H1 (cell line): ENCODE results near the gene CXADR. TPM values are rescaled to one million over a fixed set of nuclear protein-coding genes. Genes with fewer than 3 reads are reported as not detected.

Experiments used
- CTCF ChIA-PET: fragments of 300-600 bp; sonication (Branson Sonifier 250); formaldehyde crosslinking; loops from one replicate; lab custom pipeline; 2021; ENCODE audit not compliant: partially characterized antibody; lab: Charles Lee
- POLR2A ChIA-PET: fragments of 300-600 bp; sonication (Branson Sonifier 250); formaldehyde crosslinking; loops from one replicate; lab custom pipeline; 2021; ENCODE audit warnings: inconsistent platforms; ENCODE audit not compliant: partially characterized antibody; lab: Charles Lee
- DNase-seq, 2 experiments: peaks; one replicate each; pipeline versions ENCODE4 v3.0.0 to v3.0.0-alpha.2; 2010 to 2022; ENCODE audit warnings: low spot score in 2 of 2, low read depth in 1 of 2, mixed read lengths in 1 of 2
- FAIRE-seq: peaks from 2 replicates; lab custom pipeline; 2011; peaks lifted over from hg19 to GRCh38; lab: Jason Lieb, UNC
- H2AFZ ChIP-seq: 2 replicates; pipeline ENCODE4 v1.8.1; 2012; ENCODE audit warnings: low read length, inconsistent platforms
- H2AK5ac ChIP-seq: 2 replicates; pipeline ENCODE4 v1.6.1; 2013; ENCODE audit warnings: low read depth, low read length
- H2BK120ac ChIP-seq: replicated peaks from 2 replicates; pipeline ENCODE3; 2013; ENCODE audit warnings: low read depth, low read length, inconsistent platforms
- H2BK12ac ChIP-seq: 2 replicates; pipeline ENCODE4 v1.6.1; 2013; ENCODE audit warnings: low read depth, low read length
- H2BK15ac ChIP-seq: 2 replicates; pipeline ENCODE4 v1.6.1; 2013; ENCODE audit warnings: low read length
- H2BK20ac ChIP-seq: 2 replicates; pipeline ENCODE4 v1.6.1; 2013; ENCODE audit warnings: low read length
- H2BK5ac ChIP-seq: 2 replicates; pipeline ENCODE4 v1.6.1; 2013; ENCODE audit warnings: low read depth, low read length
- H3K14ac ChIP-seq: 2 replicates; pipeline ENCODE4 v1.6.1; 2013; ENCODE audit warnings: inconsistent platforms; ENCODE audit not compliant: insufficient read length
- H3K18ac ChIP-seq: 2 replicates; pipeline ENCODE4 v1.6.1; 2013; ENCODE audit warnings: low read length; ENCODE audit errors: extremely low read depth
- H3K23ac ChIP-seq: 2 replicates; pipeline ENCODE4 v1.6.1; 2013; ENCODE audit warnings: inconsistent platforms; ENCODE audit not compliant: insufficient read length
- H3K23me2 ChIP-seq: 2 replicates; pipeline ENCODE4 v1.6.1; 2013; ENCODE audit warnings: low read depth, low read length
- H3K27ac ChIP-seq: 2 replicates; pipeline ENCODE4 v1.6.1; 2011; ENCODE audit warnings: low read depth, low read length, inconsistent platforms
- H3K27me3 ChIP-seq, 4 experiments: replicated peaks in 1 of 4; 1 replicate in 1 of 4; 2 replicates in 3 of 4; pipeline versions ENCODE4 v1.6.1 to v1.8.1; 2011 to 2013; ENCODE audit warnings: low read length in 3 of 4, mild to moderate bottlenecking in 3 of 4, inconsistent platforms in 2 of 4, mixed read lengths in 2 of 4, moderate library complexity in 1 of 4; ENCODE audit not compliant: control insufficient read depth in 3 of 4, insufficient read depth in 3 of 4; ENCODE audit errors: extremely low read depth in 1 of 4
- H3K36me3 ChIP-seq, 4 experiments: 2 replicates each; pipeline versions ENCODE4 v1.6.1 to v1.8.1; 2011 to 2013; ENCODE audit warnings: mild to moderate bottlenecking in 4 of 4, low read length in 3 of 4, moderate library complexity in 2 of 4, control low read depth in 1 of 4, inconsistent platforms in 1 of 4; ENCODE audit not compliant: insufficient read depth in 4 of 4, control insufficient read depth in 2 of 4
- H3K4ac ChIP-seq: replicated peaks from 2 replicates; pipeline ENCODE3; 2013; ENCODE audit warnings: low read length, low read depth, mixed read lengths, inconsistent platforms; ENCODE audit not compliant: insufficient read length
- H3K4me1 ChIP-seq, 4 experiments: replicated peaks in 1 of 4; 1 replicate in 1 of 4; 2 replicates in 3 of 4; pipeline versions ENCODE4 v1.6.1 to v1.8.1; 2011 to 2013; ENCODE audit warnings: low read length in 3 of 4, inconsistent platforms in 2 of 4, mixed read lengths in 1 of 4; ENCODE audit not compliant: insufficient read depth in 4 of 4, control insufficient read depth in 3 of 4
- H3K4me2 ChIP-seq, 2 experiments: 2 replicates each; pipeline versions ENCODE4 v1.6.1 to v1.8.1; 2011 to 2013; ENCODE audit warnings: low read depth in 2 of 2, low read length in 2 of 2, control low read depth in 1 of 2, inconsistent platforms in 1 of 2, mild to moderate bottlenecking in 1 of 2; ENCODE audit not compliant: insufficient read depth in 1 of 2
- H3K4me3 ChIP-seq, 4 experiments: fragments of 200-600, 300-600 bp in 1 of 4; sonication (generic), shearing (Covaris generic), sonication (Bioruptor Twin) in 1 of 4; 2 replicates each; pipeline versions ENCODE4 v1.5.1 to v1.8.1; 2011 to 2016; ENCODE audit warnings: low read length in 4 of 4, low read depth in 3 of 4, control low read depth in 2 of 4, inconsistent platforms in 2 of 4, mild to moderate bottlenecking in 2 of 4, mixed read lengths in 1 of 4, moderate library complexity in 1 of 4; ENCODE audit not compliant: insufficient read depth in 2 of 4; ENCODE audit errors: extremely low read depth in 1 of 4
- H3K56ac ChIP-seq: replicated peaks from 2 replicates; pipeline ENCODE3; 2013; ENCODE audit warnings: low read depth, mild to moderate bottlenecking, mixed read lengths, low read length, inconsistent platforms; ENCODE audit not compliant: insufficient read length
- H3K79me1 ChIP-seq: 2 replicates; pipeline ENCODE4 v1.6.1; 2013; ENCODE audit warnings: low read depth, low read length, control low read depth
- H3K79me2 ChIP-seq, 2 experiments: 2 replicates each; pipeline versions ENCODE4 v1.6.1 to v1.8.1; 2012 to 2013; ENCODE audit warnings: low read length in 2 of 2, mild to moderate bottlenecking in 2 of 2, inconsistent platforms in 1 of 2; ENCODE audit not compliant: insufficient read depth in 2 of 2, control insufficient read depth in 1 of 2
- H3K9ac ChIP-seq, 4 experiments: replicated peaks in 1 of 4; 1 replicate in 1 of 4; 2 replicates in 3 of 4; pipeline versions ENCODE4 v1.6.1 to v1.8.1; 2011 to 2013; ENCODE audit warnings: low read depth in 3 of 4, low read length in 3 of 4, control low read depth in 2 of 4, mild to moderate bottlenecking in 2 of 4, moderate library complexity in 2 of 4, inconsistent platforms in 1 of 4; ENCODE audit errors: extremely low read depth in 1 of 4
- H3K9me3 ChIP-seq, 2 experiments: 2 replicates each; pipeline versions ENCODE4 v1.6.1 to v1.8.1; 2012 to 2013; ENCODE audit warnings: mild to moderate bottlenecking in 2 of 2, moderate library complexity in 2 of 2, control low read depth in 1 of 2, inconsistent platforms in 1 of 2, low read depth in 1 of 2, low read length in 1 of 2, mixed read lengths in 1 of 2; ENCODE audit not compliant: insufficient read depth in 2 of 2
- H4K20me1 ChIP-seq, 2 experiments: replicated peaks in 1 of 2; 2 replicates each; pipeline versions ENCODE3 to v1.8.1; 2011 to 2013; ENCODE audit warnings: inconsistent platforms in 2 of 2, low read length in 2 of 2, mild to moderate bottlenecking in 1 of 2; ENCODE audit not compliant: insufficient read depth in 2 of 2, control insufficient read depth in 1 of 2
- H4K5ac ChIP-seq: 2 replicates; pipeline ENCODE4 v1.6.1; 2013; ENCODE audit warnings: low read length, low read depth, mixed read lengths, inconsistent platforms; ENCODE audit not compliant: insufficient read length
- H4K8ac ChIP-seq: 2 replicates; pipeline ENCODE4 v1.8.0; 2013; ENCODE audit warnings: mild to moderate bottlenecking, moderate library complexity, low read length, inconsistent platforms; ENCODE audit not compliant: insufficient read depth; ENCODE audit errors: extremely low read depth
- H4K91ac ChIP-seq: replicated peaks from 2 replicates; pipeline ENCODE3; 2013; ENCODE audit warnings: low read length, mixed read lengths, inconsistent platforms; ENCODE audit not compliant: insufficient read length
- EZH2 ChIP-seq: fragments of 200-600 bp; sonication (generic); IDR thresholded peaks from 2 replicates; pipeline ENCODE4 v1.7.1; 2012; ENCODE audit warnings: low read depth, mild to moderate bottlenecking, moderate library complexity, low read length, inconsistent platforms; ENCODE audit not compliant: severe bottlenecking
- GTF2F1 ChIP-seq: IDR thresholded peaks from 2 replicates; pipeline ENCODE4 v1.6.1; 2012; ENCODE audit warnings: low read depth, low read length, improper control_type of control experiment, borderline replicate concordance
- HDAC2 ChIP-seq, 2 experiments: fragments of 300-600 bp in 1 of 2; sonication (generic) in 1 of 2; IDR thresholded peaks; 2 replicates each; pipeline ENCODE4 v1.6.1; 2011 to 2012; ENCODE audit warnings: low read depth in 2 of 2, low read length in 2 of 2, mild to moderate bottlenecking in 2 of 2, moderate library complexity in 2 of 2, borderline replicate concordance in 1 of 2, inconsistent platforms in 1 of 2
- KDM5A ChIP-seq: fragments of 200-600 bp; IDR thresholded peaks from 2 replicates; pipeline ENCODE4 v1.7.1; 2012; ENCODE audit warnings: mild to moderate bottlenecking, low read length, inconsistent platforms, mixed read lengths
- PHF8 ChIP-seq: fragments of 200-600 bp; sonication (generic); conservative IDR thresholded peaks from 2 replicates; pipeline ENCODE4 v1.7.1; 2012; ENCODE audit warnings: low read depth, mild to moderate bottlenecking, inconsistent platforms, low read length, moderate library complexity
- RFX5 ChIP-seq: IDR thresholded peaks from 2 replicates; pipeline ENCODE4 v1.6.1; 2011; ENCODE audit warnings: low read depth, low read length, improper control_type of control experiment, borderline replicate concordance
- SIN3A ChIP-seq, 2 experiments: IDR thresholded peaks in 1 of 2; conservative IDR thresholded peaks in 1 of 2; 2 replicates each; pipeline ENCODE4 v1.6.1; 2011 to 2012; ENCODE audit warnings: low read length in 2 of 2, improper control_type of control experiment in 1 of 2, low read depth in 1 of 2, mild to moderate bottlenecking in 1 of 2
- TAF7 ChIP-seq: optimal IDR thresholded peaks from 2 replicates; pipeline ENCODE3; 2011; ENCODE audit warnings: low read depth, mild to moderate bottlenecking, inconsistent platforms, low read length, moderate library complexity, borderline replicate concordance
- WGBS, 2 experiments: shearing (Covaris generic) in 1 of 2; methylation state at CpG; one replicate each; pipeline versions ENCODE4 v1.1.6 to v1.1.7; 2013 to 2015; ENCODE audit warnings: low lambda C conversion rate in 2 of 2, mixed read lengths in 2 of 2, inconsistent platforms in 1 of 2, low coverage in 1 of 2, missing lambda C conversion rate in 1 of 2; ENCODE audit not compliant: insufficient replicate concordance in 2 of 2, insufficient coverage in 1 of 2, insufficient read length in 1 of 2; ENCODE audit errors: extremely low coverage in 1 of 2, missing lambda C conversion rate in 1 of 2; 5-methylcytosine and 5-hydroxymethylcytosine counted together
- polyA plus RNA-seq, 7 experiments: library from polyadenylated mRNA; depleted of rRNA in 3 of 7; stranded (reverse) in 5 of 7; unstranded in 2 of 7; fragments of >200 nt in 5 of 7; fragments of 200-250 nt in 2 of 7; gene quantifications; 1 replicate in 5 of 7; 2 replicates in 1 of 7; 4 replicates in 1 of 7; pipeline versions ENCODE4 v1.2.1 to v1.2.3, GENCODE V29; 2011 to 2013; ENCODE audit warnings: missing spikeins in 2 of 7, mixed read lengths in 2 of 7
- total RNA-seq: library from RNA; stranded (reverse); fragmentation: NEBNext Ultra II Directional; extraction: Animal tissue kit (Norgen Biotek cat#: 25700); gene quantifications from 2 replicates; pipeline ENCODE4 v1.2.1, GENCODE V29; 2021
- TF ChIP-seq, protein P1 (sequence below): IDR thresholded peaks from 2 replicates; pipeline ENCODE4 v1.6.1; 2012; ENCODE audit warnings: inconsistent platforms

The CXADR gene
- total and polyA plus RNA-seq, 2 of the 8 experiments (the other 6 are each of a cell fraction or from before 2014, with no cell fraction given): 45.6 to 145 TPM

DNA sequence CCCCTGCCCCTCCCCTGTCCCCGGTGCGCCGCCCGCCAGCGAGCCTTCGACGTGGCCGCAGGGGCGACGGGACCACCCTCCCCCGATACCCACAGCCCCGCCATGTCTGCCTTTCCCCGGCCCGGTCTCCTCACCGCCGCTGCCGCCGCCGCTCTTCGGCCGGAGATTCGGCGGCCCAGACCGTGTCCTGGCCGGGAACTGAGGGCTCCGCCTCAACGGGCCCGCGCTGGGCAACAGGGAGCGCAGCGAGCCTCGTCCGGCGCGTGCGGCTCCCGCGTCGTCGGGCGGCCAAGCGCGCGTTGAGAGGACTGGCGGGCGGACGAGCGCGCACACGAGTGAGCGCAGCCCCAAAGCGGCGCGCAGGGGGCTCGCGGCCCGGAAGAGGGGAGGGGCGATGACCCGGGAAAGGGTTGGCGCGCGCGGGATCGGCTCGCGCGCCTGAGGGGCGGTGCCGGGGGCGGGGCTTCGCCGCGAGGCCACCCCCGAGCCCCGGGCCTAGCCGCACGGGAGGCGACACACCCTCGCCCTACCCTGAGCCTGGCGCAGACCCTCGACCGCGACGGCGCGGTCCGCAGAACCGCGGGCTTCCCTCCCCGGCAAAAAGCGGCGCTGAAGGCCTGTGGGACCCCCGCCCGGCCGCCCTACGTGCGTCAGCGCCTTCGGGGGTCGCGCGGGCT lies 99.9 kb downstream of the CXADR start, which contains the start of gene BTG3:
Gene BTG3 (minus strand): TSS at position 337 of the 677 bp plus-strand sequence. CDS start 3,757 bp downstream, outside the sequence.
- Histone ChIP-seq H2BK20ac (no peak within 1 kb of the TSS), H3K4me1 (peaks cover 0 to 8% (median 1%) of the 10 kb centered on the region in 4 experiments; a peak in 1 of 7 replicates), H2BK120ac (no peak within 1 kb of the TSS), H2BK5ac (no peak within 1 kb of the TSS), H3K23me2 (peaks cover 7% of the 10 kb centered on the region; the same call in 1 of the 2 replicates), H3K27me3 (peaks cover 0 to 8% (median 5%) of the 10 kb centered on the region in 4 experiments; a peak in 3 of 7 replicates), H4K91ac (no peak within 1 kb of the TSS), H2AK5ac (no peak within 1 kb of the TSS), H3K79me1 (no peaks in the 10 kb centered on the region), H2AFZ (peak within 1 kb of the TSS; percentile 86; the same call in 1 of the 2 replicates), H4K8ac (peak within 1 kb of the TSS; percentile 97), H3K14ac (no peak within 1 kb of the TSS), H3K4ac (no peak within 1 kb of the TSS), H3K23ac (no peak within 1 kb of the TSS), H4K20me1 (peaks cover 3 to 4% of the 10 kb centered on the region in 2 experiments), H3K9ac (peak within 1 kb of the TSS; percentile 70 to 89 (median 78)), H3K79me2 (peaks cover 10 to 45% of the 10 kb centered on the region in 2 experiments), H2BK15ac (no peak within 1 kb of the TSS), H3K56ac (peak within 1 kb of the TSS; percentile 48), H3K4me3 (peak within 1 kb of the TSS; percentile 70 to 86 (median 76)), H3K27ac (peak within 1 kb of the TSS; percentile 7; the same call in 1 of the 2 replicates), H3K4me2 (peak within 1 kb of the TSS; percentile 73 to 78), H3K9me3 (no peaks in the 10 kb centered on the region), H3K36me3 (peaks cover under 1 to 13% (median 8%) of the 10 kb centered on the region in 4 experiments; a peak in 4 of 8 replicates), H2BK12ac (no peak within 1 kb of the TSS; the same call in 1 of the 2 replicates), H3K18ac (peak within 1 kb of the TSS; percentile 80; the same call in 1 of the 2 replicates), H4K5ac (peak within 1 kb of the TSS; percentile 91)
- FAIRE-seq (no peak), DNase-seq (peak; percentile 17 to 88)
- CTCF ChIA-PET: interaction anchor here (0.6 kb wide), 1 partner anchor 34 kb away, joined by 3 read pairs; no protein-coding TSS in a partner anchor
- POLR2A ChIA-PET: interaction anchor here (1.3 to 1.4 kb wide), 4 partner anchors 10 to 101 kb away, joined by 3 to 4 read pairs (median 4); partner anchors contain the start of gene CXADR
- WGBS, 2 experiments: 2% methylated on average over 77 of the region's 102 CpGs; no CpG with 5 or more reads in 1 of the 2 experiments
- TF ChIP-seq HDAC2 (IDR thresholded peaks at IDR 0.05; ENCODE audit: borderline replicate concordance in 1 of 2, low read depth in 2 of 2, low read length in 2 of 2): peak in 1 of 2 experiments; percentile 29; a peak in 1 of 4 replicates
- peak; percentile 61; the same call in 1 of the 2 replicates for TF ChIP-seq PHF8
- TF ChIP-seq RFX5: no peak
- TF ChIP-seq TAF7: peak; percentile 94
- TF ChIP-seq, protein P1, sequence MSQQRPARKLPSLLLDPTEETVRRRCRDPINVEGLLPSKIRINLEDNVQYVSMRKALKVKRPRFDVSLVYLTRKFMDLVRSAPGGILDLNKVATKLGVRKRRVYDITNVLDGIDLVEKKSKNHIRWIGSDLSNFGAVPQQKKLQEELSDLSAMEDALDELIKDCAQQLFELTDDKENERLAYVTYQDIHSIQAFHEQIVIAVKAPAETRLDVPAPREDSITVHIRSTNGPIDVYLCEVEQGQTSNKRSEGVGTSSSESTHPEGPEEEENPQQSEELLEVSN: peak; percentile 73
- TF ChIP-seq EZH2: no peak
- peak; percentile 62 for TF ChIP-seq GTF2F1
- TF ChIP-seq SIN3A (conservative IDR thresholded peaks at IDR 0.05 in 1 of 2, IDR thresholded peaks at IDR 0.05 in 1 of 2; ENCODE audit: low read depth in 1 of 2, low read length in 2 of 2): no peak
- TF ChIP-seq KDM5A: no peak
